ENCODE data around the gene ARL14EP. TPM values are rescaled to one million over a fixed set of nuclear protein-coding genes. Genes with fewer than 3 reads are reported as not detected.
A peak's percentile ranks its signal among the peaks of the same experiment; 100 is the strongest.

The ARL14EP gene
- total RNA-seq, result 10 to 100 TPM; 35.8 to 38.4 TPM

DNA sequence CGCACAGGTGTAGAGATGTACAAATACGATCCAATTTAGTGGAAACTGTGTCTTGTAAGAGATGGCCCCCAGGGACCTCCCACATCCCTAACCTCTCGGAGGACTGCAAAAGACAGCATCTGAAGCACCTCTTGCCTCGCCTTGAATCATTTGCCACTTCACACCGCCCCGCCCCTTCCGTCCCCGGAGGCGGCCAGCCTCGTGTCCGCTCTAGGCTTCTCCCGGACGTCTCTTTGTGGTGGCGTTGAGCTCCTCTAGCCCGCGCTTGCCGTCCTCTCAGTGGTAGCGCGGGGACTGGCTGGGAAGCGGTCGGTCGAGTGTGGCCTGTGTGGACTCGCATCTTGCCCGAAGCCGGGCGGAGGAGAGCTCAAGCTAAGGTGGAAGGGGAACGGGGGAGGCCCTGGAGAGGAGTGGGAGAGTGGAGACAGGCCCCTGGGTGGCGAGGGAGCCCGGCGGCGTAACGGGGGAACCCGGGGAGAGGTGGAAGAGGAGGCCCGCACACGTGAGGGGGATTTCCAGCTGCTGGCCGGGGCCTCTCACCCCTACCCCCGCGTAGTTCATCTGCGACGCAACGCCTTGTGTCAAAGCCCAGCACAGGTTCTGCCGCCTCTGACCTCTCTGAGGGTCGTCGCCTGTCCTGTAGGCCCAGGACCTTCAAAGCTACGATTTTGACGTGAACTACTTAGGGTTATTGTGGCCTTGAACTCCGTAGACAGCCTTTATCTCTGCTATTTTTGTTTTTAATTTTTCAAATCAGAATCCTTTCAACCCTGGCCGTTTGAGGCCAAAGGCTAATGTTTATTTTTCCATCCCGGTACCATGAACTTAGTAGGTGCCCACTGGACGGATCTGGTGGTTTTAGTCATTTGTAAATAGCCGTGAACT is at the start of gene ARL14EP:
Gene ARL14EP, plus strand, starts transcription at position 279 of the 885 bp plus-strand sequence. CDS start 7,845 bp downstream, outside the sequence.
- DNase-seq, result peak; percentile 90
- H3K9me3 Mint-ChIP-seq, result no peaks in the 10 kb centered on the region
- peaks cover 7% of the 10 kb centered on the region for H3K27me3 Mint-ChIP-seq
- H3K36me3 Mint-ChIP-seq, result peaks cover 22% of the 10 kb centered on the region
- H3K27ac Mint-ChIP-seq, result peak within 1 kb of the TSS; percentile 99
- peaks cover 35% of the 10 kb centered on the region for H3K4me1 Mint-ChIP-seq
- peak within 1 kb of the TSS; percentile 98 for H3K4me3 Mint-ChIP-seq

DNA sequence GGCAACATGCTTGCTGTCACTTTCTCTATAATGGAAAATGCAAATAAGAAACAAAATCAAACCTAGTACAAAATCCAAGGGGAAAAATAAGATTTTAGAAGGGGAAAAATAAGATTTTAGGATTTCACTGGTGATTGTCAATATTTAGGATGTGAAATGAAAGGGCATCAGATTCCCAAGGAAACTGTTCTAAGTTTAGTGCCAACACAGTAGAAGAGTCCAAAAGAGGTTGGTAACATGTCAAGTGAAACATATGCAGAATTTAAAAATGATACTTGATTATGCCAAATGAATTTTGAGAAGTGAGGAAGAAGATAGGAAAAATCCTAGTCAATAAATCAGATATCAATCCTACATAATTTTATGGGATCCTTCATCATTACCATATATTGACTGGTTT is 45.7 kb upstream of the ARL14EP start:
- Mint-ChIP-seq H3K9me3 (no peaks in the 10 kb centered on the region), H3K27ac (no peak overlapping the region), H3K4me3 (no peak overlapping the region), H3K4me1 (peaks cover 13% of the 10 kb centered on the region), H3K27me3 (no peaks in the 10 kb centered on the region), H3K36me3 (no peaks in the 10 kb centered on the region)
- no peak for DNase-seq

DNA sequence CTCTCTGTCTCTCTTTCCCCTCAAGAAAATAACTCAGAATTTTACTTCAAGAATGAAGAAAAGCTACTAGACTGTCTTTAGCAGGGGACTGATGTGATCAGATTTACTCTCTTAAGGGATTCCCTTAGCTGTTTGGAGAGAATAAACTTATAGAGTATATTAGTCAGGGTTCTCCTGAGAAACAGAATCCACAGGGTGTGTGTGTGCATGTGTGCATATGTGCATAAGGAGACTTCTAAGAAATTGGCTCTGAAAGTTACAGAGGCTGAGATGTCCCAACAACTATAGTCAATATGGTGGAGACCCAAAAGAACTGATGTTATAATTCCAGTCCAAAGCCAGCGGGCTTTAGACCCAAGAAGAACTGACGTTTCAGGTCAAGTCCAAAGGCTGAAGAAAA is 43.1 kb upstream of the ARL14EP start:
- Mint-ChIP-seq H3K27me3 (no peaks in the 10 kb centered on the region), H3K36me3 (no peaks in the 10 kb centered on the region), H3K4me3 (no peak overlapping the region), H3K4me1 (peaks cover 19% of the 10 kb centered on the region), H3K9me3 (peaks cover 2% of the 10 kb centered on the region), H3K27ac (no peak overlapping the region)
- DNase-seq, result no peak

DNA sequence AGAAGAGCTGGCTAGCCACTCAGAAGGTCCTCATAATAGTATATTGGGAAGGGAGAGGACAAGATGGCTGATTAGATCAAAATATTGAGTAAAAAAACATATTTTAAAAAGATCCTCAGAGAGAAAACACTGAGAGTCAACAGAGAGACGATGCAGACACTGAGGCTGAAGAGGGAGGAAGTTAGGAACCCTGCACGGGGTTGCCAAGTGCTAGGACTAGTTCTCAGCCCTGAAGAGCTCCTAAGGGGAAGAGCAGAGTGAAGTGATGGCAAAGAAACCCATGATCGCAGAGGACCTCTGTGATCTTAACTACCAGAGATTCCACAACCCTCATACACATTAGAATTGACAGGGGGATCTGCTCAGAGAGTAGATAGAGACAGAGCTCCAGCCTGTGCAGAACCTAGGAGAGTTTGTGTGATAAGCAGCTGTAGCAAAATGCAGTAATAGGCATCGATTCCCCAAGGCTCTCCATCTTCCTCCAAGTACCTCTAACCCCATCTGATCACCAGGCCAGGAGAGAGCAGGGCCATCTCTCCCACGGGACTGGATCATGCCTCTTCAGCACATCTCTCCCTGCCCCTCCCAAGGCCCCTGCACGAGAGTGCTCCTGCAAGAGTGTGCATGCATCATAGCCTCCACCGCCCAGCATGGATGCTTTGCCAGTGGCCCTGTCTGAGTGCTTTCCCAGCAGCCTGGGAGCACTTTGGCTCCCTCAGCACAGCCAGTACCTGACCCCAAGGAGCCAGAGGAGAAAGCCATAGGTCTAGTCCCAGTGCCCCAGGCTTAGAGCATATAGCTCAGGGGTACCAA is 41.2 kb upstream of the ARL14EP start:
- Mint-ChIP-seq H3K27ac (peak overlapping the region; percentile 26), H3K27me3 (no peaks in the 10 kb centered on the region), H3K9me3 (peaks cover 2% of the 10 kb centered on the region), H3K36me3 (no peaks in the 10 kb centered on the region), H3K4me3 (no peak overlapping the region), H3K4me1 (peaks cover 19% of the 10 kb centered on the region)
- DNase-seq, result no peak

DNA sequence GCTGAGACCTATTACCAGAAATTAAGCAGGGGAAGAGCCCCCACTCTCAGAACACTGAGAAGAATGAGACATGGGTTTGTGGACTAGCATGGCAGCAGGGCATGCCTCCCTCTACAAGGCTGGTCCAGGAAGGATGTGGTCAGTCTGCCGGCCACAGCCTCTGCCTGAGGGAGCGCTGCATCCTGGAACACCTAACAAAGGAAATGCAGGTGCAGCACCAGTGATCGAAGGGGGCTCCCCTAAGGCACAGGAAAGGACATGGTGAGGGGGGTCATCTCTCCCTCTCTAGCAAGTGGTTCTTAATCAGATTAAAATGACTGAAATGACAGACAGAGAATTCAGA is 40.6 kb upstream of the ARL14EP start:
- peak overlapping the region; percentile 26 for H3K27ac Mint-ChIP-seq
- peaks cover 2% of the 10 kb centered on the region for H3K9me3 Mint-ChIP-seq
- peak; percentile 44 for DNase-seq
- no peaks in the 10 kb centered on the region for H3K36me3 Mint-ChIP-seq
- H3K4me3 Mint-ChIP-seq, result no peak overlapping the region
- no peaks in the 10 kb centered on the region for H3K27me3 Mint-ChIP-seq
- H3K4me1 Mint-ChIP-seq, result peaks cover 19% of the 10 kb centered on the region

DNA sequence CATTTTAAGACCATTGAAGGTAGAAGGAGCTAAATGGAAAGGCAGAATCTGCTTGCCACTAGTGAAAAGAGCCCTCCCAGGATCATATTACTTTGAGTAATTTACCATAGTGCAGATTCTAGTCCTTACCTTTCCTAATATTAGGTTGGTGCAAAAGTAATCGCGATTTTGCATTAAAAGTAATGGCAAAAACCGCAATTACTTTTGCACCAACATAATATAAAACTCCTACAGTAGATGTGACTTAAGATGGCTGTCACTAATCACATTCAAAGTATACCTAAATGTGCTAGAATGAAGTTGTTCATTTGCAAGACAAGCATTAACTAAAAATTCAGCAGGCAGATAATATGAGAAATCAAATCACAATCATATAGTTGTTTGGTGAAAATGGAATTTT is 38.1 kb upstream of the ARL14EP start:
- DNase-seq, result no peak
- Mint-ChIP-seq H3K27ac (no peak overlapping the region), H3K4me1 (peaks cover 19% of the 10 kb centered on the region), H3K27me3 (no peaks in the 10 kb centered on the region), H3K4me3 (no peak overlapping the region), H3K9me3 (peaks cover 2% of the 10 kb centered on the region), H3K36me3 (no peaks in the 10 kb centered on the region)

DNA sequence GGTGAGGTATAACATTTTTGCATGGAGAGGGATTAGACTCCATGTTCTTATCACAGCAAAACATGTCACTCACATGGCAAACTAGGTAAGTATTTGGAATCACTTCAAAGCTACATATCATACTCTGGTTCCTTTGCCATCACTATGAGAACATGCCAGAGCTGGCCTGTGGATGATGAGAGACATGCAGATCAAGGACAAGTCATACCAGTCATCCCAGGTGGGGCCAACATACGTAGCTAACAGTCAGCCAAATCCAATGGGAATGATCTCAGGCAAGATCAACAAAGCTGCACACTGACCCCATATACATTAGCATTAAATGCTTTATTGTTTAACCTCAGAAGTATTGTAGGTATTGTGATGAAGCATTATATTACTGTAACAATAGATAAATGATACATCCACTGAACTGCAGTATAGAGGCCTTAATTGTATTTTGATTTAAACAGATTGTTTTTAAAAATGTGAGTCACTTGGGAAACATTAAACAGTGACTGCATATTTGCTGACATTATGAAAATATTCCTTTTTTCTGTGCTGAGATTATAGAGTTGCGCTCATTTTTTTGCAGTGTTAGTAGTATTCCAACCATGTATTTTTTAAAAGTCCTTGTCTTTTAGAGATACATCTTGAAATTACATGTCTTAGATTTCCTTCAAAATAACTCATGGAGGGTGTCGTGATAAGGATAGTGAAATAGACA is 37.3 kb upstream of the ARL14EP start:
- Mint-ChIP-seq H3K27me3 (no peaks in the 10 kb centered on the region), H3K4me1 (peaks cover 19% of the 10 kb centered on the region), H3K27ac (no peak overlapping the region), H3K36me3 (no peaks in the 10 kb centered on the region), H3K9me3 (peaks cover 2% of the 10 kb centered on the region), H3K4me3 (no peak overlapping the region)
- no peak for DNase-seq

DNA sequence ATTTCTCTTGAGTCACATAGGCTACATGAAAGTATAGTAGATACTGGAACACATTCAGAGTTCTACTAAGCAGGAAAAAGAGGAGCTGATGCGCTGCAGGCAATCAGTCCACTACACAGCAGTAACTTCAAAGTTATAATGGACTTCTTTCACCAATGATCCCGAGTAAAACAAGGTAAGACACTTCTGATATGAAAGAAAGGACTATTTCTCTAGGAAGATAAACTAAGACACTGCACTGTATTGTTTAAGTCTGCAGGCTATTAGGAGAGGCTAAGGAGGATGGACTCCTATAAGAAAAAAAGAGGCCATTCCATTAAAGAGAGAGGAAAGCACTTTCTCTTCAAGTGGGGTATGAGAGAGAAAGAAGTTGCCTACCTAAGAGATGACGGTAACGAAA is 31.6 kb upstream of the ARL14EP start:
- Mint-ChIP-seq H3K36me3 (no peaks in the 10 kb centered on the region), H3K9me3 (no peaks in the 10 kb centered on the region), H3K27me3 (no peaks in the 10 kb centered on the region), H3K4me1 (no peaks in the 10 kb centered on the region), H3K4me3 (no peak overlapping the region), H3K27ac (no peak overlapping the region)
- DNase-seq, result no peak

DNA sequence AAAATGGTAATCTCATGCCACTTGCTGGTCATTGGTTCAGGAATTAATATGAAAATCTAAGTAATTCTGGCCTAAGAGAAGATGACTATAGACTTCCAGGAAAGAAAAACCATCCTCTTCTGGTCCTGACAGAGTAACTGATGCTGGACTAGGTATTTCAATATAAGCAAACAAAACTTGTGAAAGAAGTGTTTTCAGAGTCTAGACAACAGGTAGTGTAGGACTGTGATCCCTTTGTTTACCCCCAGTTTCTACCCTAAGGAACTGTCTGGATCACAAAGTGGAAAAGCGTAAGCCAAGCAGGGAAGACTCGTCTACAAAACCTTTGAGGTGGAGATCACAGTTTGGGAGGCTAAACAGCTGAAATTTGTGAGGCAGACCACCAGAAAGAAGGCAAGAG is 30.4 kb upstream of the ARL14EP start:
- no peak overlapping the region for H3K27ac Mint-ChIP-seq
- H3K36me3 Mint-ChIP-seq, result no peaks in the 10 kb centered on the region
- H3K27me3 Mint-ChIP-seq, result no peaks in the 10 kb centered on the region
- H3K4me1 Mint-ChIP-seq, result no peaks in the 10 kb centered on the region
- no peak for DNase-seq
- no peak overlapping the region for H3K4me3 Mint-ChIP-seq
- no peaks in the 10 kb centered on the region for H3K9me3 Mint-ChIP-seq

DNA sequence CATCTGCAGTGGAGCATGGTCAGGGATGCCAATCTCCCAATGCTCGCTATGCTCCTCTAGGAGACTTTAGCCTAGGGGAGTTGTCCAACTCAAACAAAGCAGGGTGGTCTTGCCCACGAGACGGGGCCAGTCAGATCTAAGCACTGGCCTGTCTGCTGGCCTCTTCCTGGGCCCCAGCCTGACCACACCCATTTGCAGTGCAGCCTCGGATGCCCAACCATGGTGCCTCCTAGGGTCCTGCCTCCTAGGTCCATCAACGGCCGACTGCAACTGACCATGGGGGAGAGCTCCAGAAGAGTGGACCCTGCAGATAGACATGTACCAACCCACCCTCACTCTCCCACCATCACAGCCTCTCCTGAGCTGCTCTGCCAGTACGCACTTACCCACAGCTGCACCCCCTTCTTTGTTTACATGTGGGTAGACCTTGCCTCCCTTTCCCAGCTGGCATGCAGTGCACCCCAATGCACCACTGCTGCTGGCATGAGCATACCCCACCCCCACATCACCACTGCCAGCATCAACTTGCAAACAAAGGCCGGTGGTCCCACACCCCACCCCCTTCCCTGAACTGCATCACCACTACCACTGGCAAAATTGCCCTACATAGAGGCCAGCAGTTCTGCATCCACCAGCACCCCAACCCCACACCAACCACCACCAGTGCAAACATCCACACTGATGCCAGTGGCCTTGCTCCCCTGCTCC is 27.6 kb upstream of the ARL14EP start:
- Mint-ChIP-seq H3K9me3 (no peaks in the 10 kb centered on the region), H3K36me3 (no peaks in the 10 kb centered on the region), H3K27me3 (no peaks in the 10 kb centered on the region), H3K4me1 (no peaks in the 10 kb centered on the region), H3K27ac (no peak overlapping the region), H3K4me3 (no peak overlapping the region)
- no peak for DNase-seq

DNA sequence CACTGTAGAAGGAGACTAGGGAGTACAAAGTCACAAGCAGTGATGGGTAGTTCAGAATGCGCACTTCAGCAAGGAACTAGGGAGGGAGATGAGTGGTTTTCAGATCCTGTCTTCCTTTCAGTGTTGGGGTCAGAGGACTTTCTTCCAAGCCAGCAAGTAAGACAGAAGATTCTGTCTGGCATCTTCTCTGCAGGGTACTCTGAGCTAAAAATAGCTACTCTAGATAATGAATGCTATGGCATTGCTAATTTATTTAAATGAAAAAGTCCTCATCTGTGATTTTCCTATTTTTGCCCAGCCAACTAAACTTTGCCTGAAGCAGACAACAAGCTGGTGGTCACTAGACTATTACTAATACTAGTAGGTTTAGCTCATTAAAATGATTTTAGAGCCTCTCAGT is 18.3 kb upstream of the ARL14EP start:
- Mint-ChIP-seq H3K27ac (no peak overlapping the region), H3K9me3 (no peaks in the 10 kb centered on the region), H3K27me3 (peaks cover 4% of the 10 kb centered on the region), H3K4me3 (no peak overlapping the region), H3K4me1 (no peaks in the 10 kb centered on the region), H3K36me3 (peaks cover 1% of the 10 kb centered on the region)
- no peak for DNase-seq

DNA sequence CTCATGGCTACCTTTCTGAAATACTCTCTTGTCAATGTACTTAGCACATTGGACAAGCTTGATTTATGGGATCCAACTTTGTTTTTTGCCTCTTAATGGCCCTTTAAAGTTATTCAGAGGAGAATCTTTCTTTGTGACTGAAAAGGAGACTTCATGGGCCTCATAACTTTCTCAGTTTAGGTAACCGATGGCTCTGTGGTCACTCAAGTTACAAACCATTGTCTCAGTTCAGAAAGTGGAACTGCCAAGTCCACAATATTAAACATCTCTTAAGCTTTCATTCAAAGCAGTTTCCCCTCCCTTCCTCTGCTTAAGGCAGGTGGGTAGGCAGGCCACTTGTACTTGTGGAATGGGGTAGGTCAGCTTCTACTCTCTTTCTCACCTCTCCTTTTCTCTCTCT is 12.3 kb upstream of the ARL14EP start:
- Mint-ChIP-seq H3K4me1 (no peaks in the 10 kb centered on the region), H3K27me3 (peaks cover 9% of the 10 kb centered on the region), H3K27ac (no peak overlapping the region), H3K9me3 (peaks cover 6% of the 10 kb centered on the region), H3K4me3 (no peak overlapping the region), H3K36me3 (peaks cover 3% of the 10 kb centered on the region)
- no peak for DNase-seq

DNA sequence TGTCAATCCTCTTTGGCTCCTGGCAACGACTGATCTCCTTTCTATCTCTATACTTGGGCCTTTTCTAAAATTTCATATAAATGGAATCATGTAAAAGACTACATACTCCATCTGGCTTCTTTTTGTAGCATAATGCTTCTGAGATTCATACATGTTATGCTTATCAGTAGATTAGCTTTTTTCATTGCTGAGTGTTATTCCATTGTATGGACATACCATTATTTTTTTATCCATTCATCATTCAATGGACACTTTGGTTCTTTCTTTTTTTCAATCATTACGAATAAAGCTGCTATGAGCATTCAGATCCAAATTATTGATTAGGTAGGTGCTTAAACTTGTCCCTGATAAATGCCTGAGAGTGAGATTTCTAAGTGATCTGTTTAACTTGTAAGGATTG is 11.7 kb upstream of the ARL14EP start:
- peaks cover 9% of the 10 kb centered on the region for H3K27me3 Mint-ChIP-seq
- peaks cover 2% of the 10 kb centered on the region for H3K36me3 Mint-ChIP-seq
- peaks cover 6% of the 10 kb centered on the region for H3K9me3 Mint-ChIP-seq
- no peak for DNase-seq
- H3K4me3 Mint-ChIP-seq, result no peak overlapping the region
- H3K4me1 Mint-ChIP-seq, result no peaks in the 10 kb centered on the region
- H3K27ac Mint-ChIP-seq, result no peak overlapping the region

DNA sequence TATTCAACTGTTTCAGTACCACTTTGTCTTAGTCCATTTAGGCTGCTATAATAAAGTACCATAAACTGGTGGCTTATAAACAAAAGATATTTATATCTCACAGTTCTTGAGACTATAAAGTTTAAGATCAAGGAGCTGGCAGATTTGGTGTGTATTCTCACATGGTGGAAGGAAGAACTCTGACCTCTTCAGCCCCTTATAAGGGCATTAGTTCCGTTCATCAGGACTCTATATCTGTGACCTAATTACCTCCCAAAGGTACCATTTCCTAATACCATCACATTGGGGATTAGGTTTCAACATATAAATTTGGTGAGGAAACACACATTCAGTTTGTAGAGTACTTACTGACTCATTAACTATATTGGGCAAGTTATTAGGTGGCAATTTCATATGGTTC is 10.7 kb upstream of the ARL14EP start:
- peaks cover 9% of the 10 kb centered on the region for H3K27me3 Mint-ChIP-seq
- no peak overlapping the region for H3K4me3 Mint-ChIP-seq
- no peak overlapping the region for H3K27ac Mint-ChIP-seq
- no peak for DNase-seq
- peaks cover 4% of the 10 kb centered on the region for H3K4me1 Mint-ChIP-seq
- H3K9me3 Mint-ChIP-seq, result peaks cover 6% of the 10 kb centered on the region
- peaks cover 2% of the 10 kb centered on the region for H3K36me3 Mint-ChIP-seq

DNA sequence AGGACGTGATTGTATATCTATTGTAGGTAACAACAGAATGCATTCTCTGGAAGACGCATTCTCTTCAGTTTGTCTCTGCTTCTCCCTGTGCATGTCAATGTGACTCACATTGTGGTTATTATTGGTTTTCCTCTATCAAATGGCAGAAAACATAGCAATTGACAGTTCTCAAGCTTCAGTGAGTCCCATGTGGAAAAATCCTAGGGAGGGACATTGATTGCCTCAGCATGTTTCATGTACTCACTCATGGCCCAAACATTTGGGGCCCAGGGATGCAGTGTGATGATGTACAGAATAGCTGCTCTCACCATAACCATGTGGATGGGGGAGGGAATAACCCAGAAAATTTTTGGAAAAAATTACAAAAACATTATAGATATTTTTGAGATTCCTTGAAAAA is 9.3 kb upstream of the ARL14EP start:
- Mint-ChIP-seq H3K36me3 (peaks cover 2% of the 10 kb centered on the region), H3K9me3 (peaks cover 6% of the 10 kb centered on the region), H3K4me3 (no peak overlapping the region), H3K27me3 (peaks cover 9% of the 10 kb centered on the region), H3K27ac (no peak overlapping the region), H3K4me1 (peaks cover 7% of the 10 kb centered on the region)
- no peak for DNase-seq
